HepG2 (cell line): ENCODE results near the gene ANKRD13D. TPM values are rescaled to one million over a fixed set of nuclear protein-coding genes. Genes with fewer than 3 reads are reported as not detected.
"Not testable (repeated sequence)": the region's sequence is repeated elsewhere in the genome, so short reads cannot be mapped to it uniquely, and the experiment has no call there.

ENCODE experiments used
- ATAC-seq: fragments of 200-7000 bp; cut with Tn5 transposase; 3 replicates; pipeline ENCODE4 v1.9.1; 2020; ENCODE audit warnings: mild to moderate bottlenecking, moderate library complexity
- BruUV-seq: library from RNA; stranded (reverse); fragments of 400-500 nt; replicated peaks from 2 replicates; lab custom pipeline; 2021; lab: Mats Ljungman, UMichigan
- CTCF ChIA-PET: fragments of 300-600 bp; formaldehyde crosslinking; extraction: SDS; loops from one replicate; lab custom pipeline; 2021; ENCODE audit warnings: low total read pairs, inconsistent platforms, low intra/inter-chr PET ratio; lab: Yijun Ruan, JAX
- POLR2A ChIA-PET: fragments of 350-600 bp; sonication (Branson Sonifier 250); formaldehyde crosslinking; loops from one replicate; lab custom pipeline; 2020; ENCODE audit warnings: antibody characterized with exemption, inconsistent platforms; lab: Yijun Ruan, JAX
- DNase-seq: peaks from one replicate; pipeline ENCODE4 v3.0.0-alpha.2; 2015; ENCODE audit warnings: low spot score
- FAIRE-seq: peaks from 3 replicates; lab custom pipeline; 2011; peaks lifted over from hg19 to GRCh38; lab: Jason Lieb, UNC
- H2AFZ ChIP-seq: one replicate; pipeline ENCODE4 v1.6.1; 2011; ENCODE audit warnings: low read length, inconsistent platforms
- H3K27ac ChIP-seq: fragments of 300-600 bp; 3 replicates; pipeline ENCODE4 v1.8.0; 2011; ENCODE audit warnings: mixed run types, mild to moderate bottlenecking, mixed read lengths, low read length, inconsistent platforms; ENCODE audit not compliant: insufficient read depth; ENCODE audit errors: extremely low read length
- H3K27me3 ChIP-seq, 2 experiments: fragments of 200-600 bp in 1 of 2; 2 replicates in 1 of 2; 3 replicates in 1 of 2; pipeline versions ENCODE4 v1.6.0 to v1.8.0; 2011; ENCODE audit warnings: low read length in 2 of 2, mild to moderate bottlenecking in 2 of 2, moderate library complexity in 2 of 2, inconsistent platforms in 1 of 2; ENCODE audit not compliant: insufficient read depth in 2 of 2, control insufficient read depth in 1 of 2
- H3K36me3 ChIP-seq, 2 experiments: fragments of 200-600 bp in 1 of 2; replicated peaks in 1 of 2; 2 replicates in 1 of 2; 3 replicates in 1 of 2; pipeline versions ENCODE4 v1.5.1 to v1.8.0; 2011; ENCODE audit warnings: low read length in 2 of 2, inconsistent platforms in 1 of 2; ENCODE audit not compliant: insufficient read depth in 2 of 2, control insufficient read depth in 1 of 2
- H3K4me1 ChIP-seq: 2 replicates; pipeline ENCODE4 v1.5.1; 2012; ENCODE audit warnings: low read length, inconsistent platforms; ENCODE audit not compliant: insufficient read depth
- H3K4me2 ChIP-seq: 2 replicates; pipeline ENCODE4 v1.6.0; 2011; ENCODE audit warnings: low read depth, low read length, inconsistent platforms
- H3K4me3 ChIP-seq, 3 experiments: fragments of 200-600 bp in 1 of 3; sonication (generic), shearing (Covaris generic) in 1 of 3; replicated peaks in 1 of 3; 2 replicates each; pipeline ENCODE4 v1.5.1; 2011 to 2016; ENCODE audit warnings: low read length in 3 of 3, inconsistent platforms in 2 of 3, low read depth in 2 of 3, mild to moderate bottlenecking in 2 of 3, control low read depth in 1 of 3, mixed read lengths in 1 of 3; ENCODE audit not compliant: insufficient read depth in 1 of 3
- H3K79me2 ChIP-seq: one replicate; pipeline ENCODE4 v1.6.1; 2011; ENCODE audit warnings: low read length, inconsistent platforms; ENCODE audit not compliant: insufficient read depth
- H3K9ac ChIP-seq: 2 replicates; pipeline ENCODE4 v1.6.0; 2011; ENCODE audit warnings: mild to moderate bottlenecking, low read depth, low read length, inconsistent platforms; ENCODE audit not compliant: insufficient read depth
- H3K9me3 ChIP-seq: 2 replicates; pipeline ENCODE4 v1.5.1; 2012; ENCODE audit warnings: mild to moderate bottlenecking, low read length
- H4K20me1 ChIP-seq: 2 replicates; pipeline ENCODE4 v1.6.0; 2011; ENCODE audit warnings: inconsistent platforms, mild to moderate bottlenecking, low read length, moderate library complexity; ENCODE audit not compliant: insufficient read depth
- ETV5 ChIP-seq: IDR thresholded peaks from 2 replicates; pipeline ENCODE4 v1.6.1; 2018; ENCODE audit warnings: missing biosample characterization, missing genetic modification reagents, inconsistent platforms, borderline replicate concordance
- NFRKB ChIP-seq: fragments of 450-650 bp; IDR thresholded peaks from 2 replicates; pipeline ENCODE4 v1.6.1; 2017
- WGBS: methylation state at CpG from one replicate; pipeline ENCODE4 v1.1.6; 2017; ENCODE audit warnings: low lambda C conversion rate; 5-methylcytosine and 5-hydroxymethylcytosine counted together
- in situ Hi-C: cut with HindIII; loops from 2 replicates; pipeline ENCODE4 v1.10.0; 2017; ENCODE audit warnings: low pct_unique_long_range_greater_than_20kb; ENCODE audit not compliant: extremely low pct_ligation_motif_present
- intact Hi-C: fragments of 100-400 bp; cut with micrococcal nuclease; formaldehyde crosslinking; loops from one replicate; pipeline ENCODE4 v1.10.0; 2022; ENCODE audit not compliant: unreplicated experiment
- polyA plus RNA-seq, 8 experiments: library from polyadenylated mRNA; depleted of rRNA in 3 of 8; stranded (reverse) in 7 of 8; unstranded in 1 of 8; fragments of >200 nt; fragmentation: Illumina TruSeq in 4 of 8; extraction: Trizol in 4 of 8; gene quantifications; 2 replicates each; pipeline versions ENCODE4 v1.2.1 to v1.2.3, GENCODE V29; 2011 to 2016; ENCODE audit warnings: low read depth in 4 of 8, missing spikeins in 1 of 8, mixed read lengths in 1 of 8; ENCODE audit not compliant: insufficient read depth in 1 of 8
- total RNA-seq, 5 experiments: library from RNA; depleted of rRNA; stranded (reverse); fragments of >200 nt; fragmentation: Illumina TruSeq; extraction: Trizol; gene quantifications; 2 replicates each; pipeline ENCODE4 v1.2.3, GENCODE V29; 2016; ENCODE audit warnings: low read depth in 1 of 5
- TF ChIP-seq, protein P1 (sequence below): sonication (generic); formaldehyde crosslinking; IDR thresholded peaks from 2 replicates; pipeline ENCODE4 v1.4.0; 2020; ENCODE audit warnings: mild to moderate bottlenecking, missing genetic modification reagents

Gene ANKRD13D
- total and polyA plus RNA-seq, 2 of the 13 experiments (the other 11 are each of a cell fraction or from before 2014, with no cell fraction given), result 18.6 to 27.3 TPM

DNA sequence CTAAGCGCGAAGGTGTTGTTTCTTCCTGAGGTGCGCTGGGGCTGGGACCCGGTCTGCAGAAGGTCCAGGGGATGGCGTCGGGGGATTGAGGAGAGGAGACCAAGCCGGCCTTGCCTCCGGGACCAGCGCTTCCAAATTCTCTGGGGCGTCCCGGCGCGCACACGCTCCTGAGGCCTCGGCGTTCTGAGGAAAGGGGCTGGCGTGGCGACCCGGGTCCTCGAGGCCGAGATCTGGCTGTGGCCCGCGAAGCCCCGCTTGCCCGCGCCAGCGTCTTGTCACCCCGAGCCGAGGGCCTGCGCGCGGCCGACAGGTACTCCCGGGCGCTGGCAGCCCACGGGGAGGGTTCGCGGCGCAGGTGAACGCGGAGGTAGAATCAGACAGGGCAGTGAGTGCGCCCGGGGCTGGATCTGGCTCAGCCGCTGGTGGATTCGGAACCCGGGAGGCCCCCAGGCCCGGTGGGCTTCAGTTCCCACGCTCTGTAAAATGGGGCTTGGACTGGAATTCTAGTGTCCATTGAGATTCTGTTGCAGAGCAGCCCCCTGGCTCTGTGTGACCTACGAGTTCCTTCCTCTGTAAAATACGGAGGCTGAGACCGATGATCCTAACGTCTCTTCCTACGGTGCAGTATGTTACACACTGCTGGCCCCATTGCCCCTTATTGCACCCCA lies 28.9 kb downstream of the ANKRD13D start (continued):
- TF ChIP-seq NFRKB, result no peak
- TF ChIP-seq ETV5 (CRISPR knock-in tag), result 0 out of 2 replicates have a peak, but pooled peaks have one; percentile 1
- TF ChIP-seq, protein P1, sequence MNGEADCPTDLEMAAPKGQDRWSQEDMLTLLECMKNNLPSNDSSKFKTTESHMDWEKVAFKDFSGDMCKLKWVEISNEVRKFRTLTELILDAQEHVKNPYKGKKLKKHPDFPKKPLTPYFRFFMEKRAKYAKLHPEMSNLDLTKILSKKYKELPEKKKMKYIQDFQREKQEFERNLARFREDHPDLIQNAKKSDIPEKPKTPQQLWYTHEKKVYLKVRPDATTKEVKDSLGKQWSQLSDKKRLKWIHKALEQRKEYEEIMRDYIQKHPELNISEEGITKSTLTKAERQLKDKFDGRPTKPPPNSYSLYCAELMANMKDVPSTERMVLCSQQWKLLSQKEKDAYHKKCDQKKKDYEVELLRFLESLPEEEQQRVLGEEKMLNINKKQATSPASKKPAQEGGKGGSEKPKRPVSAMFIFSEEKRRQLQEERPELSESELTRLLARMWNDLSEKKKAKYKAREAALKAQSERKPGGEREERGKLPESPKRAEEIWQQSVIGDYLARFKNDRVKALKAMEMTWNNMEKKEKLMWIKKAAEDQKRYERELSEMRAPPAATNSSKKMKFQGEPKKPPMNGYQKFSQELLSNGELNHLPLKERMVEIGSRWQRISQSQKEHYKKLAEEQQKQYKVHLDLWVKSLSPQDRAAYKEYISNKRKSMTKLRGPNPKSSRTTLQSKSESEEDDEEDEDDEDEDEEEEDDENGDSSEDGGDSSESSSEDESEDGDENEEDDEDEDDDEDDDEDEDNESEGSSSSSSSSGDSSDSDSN (CRISPR knock-in tag), result 0 out of 2 replicates have a peak, but pooled peaks have one; percentile 36

DNA sequence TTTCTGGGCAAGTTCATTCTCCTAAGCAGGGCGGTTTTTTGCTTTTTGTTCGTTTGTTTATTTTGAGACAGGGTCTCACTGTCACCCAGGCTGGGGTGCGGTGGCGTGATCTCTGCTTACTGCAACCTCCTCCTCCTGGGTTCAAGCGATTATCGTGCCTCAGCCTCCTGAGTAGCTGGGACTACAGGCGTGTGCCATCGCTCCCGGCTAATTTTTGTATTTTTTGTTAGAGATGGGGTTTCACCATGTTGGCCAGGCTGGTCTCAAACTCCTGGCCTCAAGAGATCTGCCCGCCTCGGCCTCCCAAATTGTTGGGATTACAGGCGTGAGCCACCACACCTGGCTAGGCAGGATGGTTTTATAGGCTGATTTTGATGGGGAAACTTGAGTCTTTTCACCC lies 29.8 kb downstream of the ANKRD13D start:
- FAIRE-seq, H3K27ac ChIP-seq, H3K36me3 ChIP-seq, H4K20me1 ChIP-seq, H3K79me2 ChIP-seq, H3K27me3 ChIP-seq, BruUV-seq, H2AFZ ChIP-seq, DNase-seq, POLR2A ChIA-PET, H3K9me3 ChIP-seq, ATAC-seq: not testable (repeated sequence)
- H3K4me3 ChIP-seq, result peak overlapping the region in 2 of 3 experiments; percentile 64 to 85; a peak in 2 of 6 replicates
- in situ Hi-C loops (loop anchor here (5.0 kb wide), 2 partner anchors 57 to 237 kb away; no protein-coding TSS in a partner anchor), intact Hi-C loops (loop anchor here (5.0 to 10.0 kb wide), 2 partner anchors 204 to 237 kb away; partner anchors contain the start of gene KDM2A)
- peaks cover 15% of the 10 kb centered on the region for H3K4me1 ChIP-seq
- WGBS, result 79% methylated on average over 9 of the region's 12 CpGs
- H3K4me2 ChIP-seq, result peak overlapping the region; percentile 89
- peak overlapping the region; percentile 72; the same call in 1 of the 2 replicates for H3K9ac ChIP-seq
- CTCF ChIA-PET, result interaction anchor here (2.5 kb wide), 1 partner anchor 237 kb away, joined by 8 read pairs; no protein-coding TSS in a partner anchor
